ENCODE data around the gene PALLD. TPM values are rescaled to one million over a fixed set of nuclear protein-coding genes. Genes with fewer than 3 reads are reported as not detected.

PALLD gene
- total and polyA plus RNA-seq, 2 of the 13 experiments (the other 11 are each of a cell fraction or from before 2014, with no cell fraction given), result 0.50 to 1.5 TPM

- no peak overlapping the region for H3K4me3 ChIP-seq (replicated peaks in 1 of 3; ENCODE audit: insufficient read depth in 1 of 3, low read depth in 2 of 3, low read length in 3 of 3)
- whole genome bisulfite sequencing (ENCODE audit: low lambda C conversion rate), result 0% methylated on average over 2 of the region's 2 CpGs
- no peak overlapping the region for H3K9ac ChIP-seq (ENCODE audit: insufficient read depth, low read depth, low read length)
- ChIA-PET POLR2A (no interaction called here), CTCF (ENCODE audit: low intra/inter-chr PET ratio, low total read pairs) (no interaction called here)
- H3K27me3 ChIP-seq (ENCODE audit: control insufficient read depth in 1 of 2, insufficient read depth in 2 of 2, low read length in 2 of 2), result no peaks in the 10 kb centered on the region
- no TSS peak for BruUV-seq (replicated peaks)
- ATAC-seq, result no peak
- no peak overlapping the region for H2AFZ ChIP-seq (ENCODE audit: low read length)
- H3K36me3 ChIP-seq (replicated peaks in 1 of 2; ENCODE audit: control insufficient read depth in 1 of 2, insufficient read depth in 2 of 2, low read length in 2 of 2), result no peaks in the 10 kb centered on the region
- H3K27ac ChIP-seq (ENCODE audit: extremely low read length, insufficient read depth, low read length), result no peak overlapping the region
- in situ Hi-C loops (cut with HindIII; ENCODE audit: extremely low pct_ligation_motif_present, low pct_unique_long_range_greater_than_20kb), result loop anchor here (25.0 kb wide), 1 partner anchor 337 kb away; no protein-coding TSS in a partner anchor
- H3K79me2 ChIP-seq (ENCODE audit: insufficient read depth, low read length), result no peaks in the 10 kb centered on the region
- TF ChIP-seq MXI1 (IDR thresholded peaks at IDR 0.05; ENCODE audit: borderline replicate concordance, low read depth, low read length) (no peak), ZNF124 (CRISPR knock-in tag; IDR thresholded peaks at IDR 0.05) (no peak), ATF4 (CRISPR knock-in tag; IDR thresholded peaks at IDR 0.05) (no peak), SMAD9 (CRISPR knock-in tag; IDR thresholded peaks at IDR 0.05) (no peak), ZSCAN25 (CRISPR knock-in tag; IDR thresholded peaks at IDR 0.05) (no peak)
- no peak for FAIRE-seq
- H4K20me1 ChIP-seq (ENCODE audit: insufficient read depth, low read length), result no peaks in the 10 kb centered on the region
- intact Hi-C loops (cut with micrococcal nuclease; ENCODE audit: unreplicated experiment), result no loop called here
- no peaks in the 10 kb centered on the region for H3K9me3 ChIP-seq (ENCODE audit: low read length)
- no peak overlapping the region for H3K4me2 ChIP-seq (ENCODE audit: low read depth, low read length)
- H3K4me1 ChIP-seq (ENCODE audit: insufficient read depth, low read length), result no peaks in the 10 kb centered on the region
- no peak for DNase-seq (ENCODE audit: low spot score)
Observed at GRCh38 chr4:168575473-168575872, 78.6 kb downstream of the PALLD start.

- no peaks in the 10 kb centered on the region for H3K27me3 ChIP-seq (ENCODE audit: control insufficient read depth in 1 of 2, insufficient read depth in 2 of 2, low read length in 2 of 2)
- H3K9me3 ChIP-seq (ENCODE audit: low read length), result no peaks in the 10 kb centered on the region
- no peak for ATAC-seq
- DNase-seq (ENCODE audit: low spot score), result no peak
- ChIA-PET CTCF (ENCODE audit: low intra/inter-chr PET ratio, low total read pairs) (no interaction called here), POLR2A (no interaction called here)
- no TSS peak for BruUV-seq (replicated peaks)
- FAIRE-seq, result no peak
- H2AFZ ChIP-seq (ENCODE audit: low read length), result no peak overlapping the region
- H3K79me2 ChIP-seq (ENCODE audit: insufficient read depth, low read length), result no peaks in the 10 kb centered on the region
- H3K4me2 ChIP-seq (ENCODE audit: low read depth, low read length), result no peak overlapping the region
- no peaks in the 10 kb centered on the region for H3K36me3 ChIP-seq (replicated peaks in 1 of 2; ENCODE audit: control insufficient read depth in 1 of 2, insufficient read depth in 2 of 2, low read length in 2 of 2)
- H4K20me1 ChIP-seq (ENCODE audit: insufficient read depth, low read length), result no peaks in the 10 kb centered on the region
- H3K9ac ChIP-seq (ENCODE audit: insufficient read depth, low read depth, low read length), result no peak overlapping the region
- intact Hi-C loops (cut with micrococcal nuclease; ENCODE audit: unreplicated experiment), result no loop called here
- H3K4me1 ChIP-seq (ENCODE audit: insufficient read depth, low read length), result no peaks in the 10 kb centered on the region
- H3K4me3 ChIP-seq (replicated peaks in 1 of 3; ENCODE audit: insufficient read depth in 1 of 3, low read depth in 2 of 3, low read length in 3 of 3), result no peak overlapping the region
- H3K27ac ChIP-seq (ENCODE audit: extremely low read length, insufficient read depth, low read length), result no peak overlapping the region
- WGBS (ENCODE audit: low lambda C conversion rate), result 4% methylated on average over 5 of the region's 5 CpGs
- in situ Hi-C loops (cut with HindIII; ENCODE audit: extremely low pct_ligation_motif_present, low pct_unique_long_range_greater_than_20kb), result loop anchor here (25.0 kb wide), 1 partner anchor 335 kb away; no protein-coding TSS in a partner anchor
- no peak for TF ChIP-seq WIZ (CRISPR knock-in tag; IDR thresholded peaks at IDR 0.05)
- TF ChIP-seq SMC3 (IDR thresholded peaks at IDR 0.05; ENCODE audit: low read length), result no peak
- no peak for TF ChIP-seq LRRFIP1 (CRISPR knock-in tag; conservative IDR thresholded peaks at IDR 0.05)
- no peak for TF ChIP-seq ERF (CRISPR knock-in tag; IDR thresholded peaks at IDR 0.05)
- TF ChIP-seq, protein P1, sequence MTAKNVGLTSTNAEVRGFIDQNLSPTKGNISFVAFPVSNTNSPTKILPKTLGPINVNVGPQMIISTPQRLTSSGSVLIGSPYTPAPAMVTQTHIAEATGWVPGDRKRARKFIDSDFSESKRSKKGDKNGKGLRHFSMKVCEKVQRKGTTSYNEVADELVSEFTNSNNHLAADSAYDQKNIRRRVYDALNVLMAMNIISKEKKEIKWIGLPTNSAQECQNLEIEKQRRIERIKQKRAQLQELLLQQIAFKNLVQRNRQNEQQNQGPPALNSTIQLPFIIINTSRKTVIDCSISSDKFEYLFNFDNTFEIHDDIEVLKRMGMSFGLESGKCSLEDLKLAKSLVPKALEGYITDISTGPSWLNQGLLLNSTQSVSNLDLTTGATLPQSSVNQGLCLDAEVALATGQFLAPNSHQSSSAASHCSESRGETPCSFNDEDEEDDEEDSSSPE (CRISPR knock-in tag; IDR thresholded peaks at IDR 0.05), result no peak
- TF ChIP-seq RBM22 (optimal IDR thresholded peaks at IDR 0.05; ENCODE audit: low read length), result no peak
- TF ChIP-seq SALL1 (CRISPR knock-in tag; IDR thresholded peaks at IDR 0.05), result no peak
- no peak for TF ChIP-seq EHMT2 (IDR thresholded peaks at IDR 0.05; ENCODE audit: borderline replicate concordance, low read depth, low read length)
- no peak for TF ChIP-seq TCF7L2 (IDR thresholded peaks at IDR 0.05; ENCODE audit: low read depth, low read length)
Observed at GRCh38 chr4:168577624-168578023, 80.8 kb downstream of the PALLD start.
